ENCODE measurements around the gene ZC3HAV1.
"Not testable (repeated sequence)": the region's sequence is repeated elsewhere in the genome, so short reads cannot be mapped to it uniquely, and the experiment has no call there.

The ZC3HAV1 gene

DNA sequence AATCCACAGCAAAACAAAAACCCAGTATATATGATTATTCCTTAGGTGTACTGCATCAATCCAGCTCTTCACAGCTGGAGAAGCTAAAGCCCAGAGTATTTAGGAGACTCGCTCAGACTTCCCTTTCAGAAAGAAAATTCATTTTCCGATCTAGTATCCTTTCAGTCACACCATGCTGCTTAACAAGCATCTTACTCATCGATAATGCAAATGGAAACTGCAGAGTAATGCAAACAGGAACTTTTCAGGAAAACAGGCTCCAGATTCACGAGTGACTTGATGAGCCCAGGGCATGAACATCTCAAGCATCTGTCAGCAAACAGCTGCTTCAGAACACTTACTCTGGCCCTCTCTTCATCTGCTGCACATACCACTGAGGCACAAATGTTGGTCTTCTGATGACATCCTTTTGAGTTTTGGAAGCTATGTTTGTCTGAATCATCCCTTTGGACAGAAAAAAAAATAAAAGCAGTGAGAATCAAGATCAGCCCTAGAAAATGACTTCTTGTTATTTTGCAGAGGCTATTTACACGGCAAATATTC lies 48.8 kb downstream of the ZC3HAV1 start:
- TF ChIP-seq, protein P1, sequence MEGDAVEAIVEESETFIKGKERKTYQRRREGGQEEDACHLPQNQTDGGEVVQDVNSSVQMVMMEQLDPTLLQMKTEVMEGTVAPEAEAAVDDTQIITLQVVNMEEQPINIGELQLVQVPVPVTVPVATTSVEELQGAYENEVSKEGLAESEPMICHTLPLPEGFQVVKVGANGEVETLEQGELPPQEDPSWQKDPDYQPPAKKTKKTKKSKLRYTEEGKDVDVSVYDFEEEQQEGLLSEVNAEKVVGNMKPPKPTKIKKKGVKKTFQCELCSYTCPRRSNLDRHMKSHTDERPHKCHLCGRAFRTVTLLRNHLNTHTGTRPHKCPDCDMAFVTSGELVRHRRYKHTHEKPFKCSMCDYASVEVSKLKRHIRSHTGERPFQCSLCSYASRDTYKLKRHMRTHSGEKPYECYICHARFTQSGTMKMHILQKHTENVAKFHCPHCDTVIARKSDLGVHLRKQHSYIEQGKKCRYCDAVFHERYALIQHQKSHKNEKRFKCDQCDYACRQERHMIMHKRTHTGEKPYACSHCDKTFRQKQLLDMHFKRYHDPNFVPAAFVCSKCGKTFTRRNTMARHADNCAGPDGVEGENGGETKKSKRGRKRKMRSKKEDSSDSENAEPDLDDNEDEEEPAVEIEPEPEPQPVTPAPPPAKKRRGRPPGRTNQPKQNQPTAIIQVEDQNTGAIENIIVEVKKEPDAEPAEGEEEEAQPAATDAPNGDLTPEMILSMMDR (conservative IDR thresholded peaks at IDR 0.05; ENCODE audit: low read depth) = no peak
- DNase-seq (ENCODE audit: low spot score) = no peak

DNA sequence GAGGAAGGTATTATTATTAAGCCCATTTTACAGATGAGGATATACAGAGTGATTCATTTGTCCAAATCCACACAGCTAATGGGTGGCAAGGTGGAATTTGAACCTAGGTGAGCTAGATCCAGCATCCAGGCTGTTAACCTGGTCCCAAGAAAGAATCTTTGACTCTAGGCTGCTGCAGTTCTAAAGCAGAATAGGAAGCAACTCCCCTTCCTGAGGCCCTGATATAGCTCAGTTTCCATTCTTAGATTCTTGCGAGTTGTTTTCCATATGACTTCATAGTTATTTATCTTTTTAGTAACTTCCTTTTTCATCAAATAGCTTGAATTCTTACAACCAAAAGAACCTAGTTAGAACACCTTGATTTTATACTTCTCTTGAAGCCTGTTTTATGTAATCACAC lies 49.6 kb downstream of the ZC3HAV1 start:
- no peak overlapping the region for H3K27ac ChIP-seq
- POLR2A ChIA-PET (ENCODE audit: low non-redundant PET) = no interaction called here

More for the DNA sequence above, 48.8 kb downstream of the ZC3HAV1 start:
- CTCF ChIA-PET = interaction anchor here (0.7 kb wide), 1 partner anchor 1265 kb away, joined by 3 read pairs; no protein-coding TSS in a partner anchor
- POLR2A ChIA-PET (ENCODE audit: low non-redundant PET) = no interaction called here
- no peak overlapping the region for H3K27ac ChIP-seq

DNA sequence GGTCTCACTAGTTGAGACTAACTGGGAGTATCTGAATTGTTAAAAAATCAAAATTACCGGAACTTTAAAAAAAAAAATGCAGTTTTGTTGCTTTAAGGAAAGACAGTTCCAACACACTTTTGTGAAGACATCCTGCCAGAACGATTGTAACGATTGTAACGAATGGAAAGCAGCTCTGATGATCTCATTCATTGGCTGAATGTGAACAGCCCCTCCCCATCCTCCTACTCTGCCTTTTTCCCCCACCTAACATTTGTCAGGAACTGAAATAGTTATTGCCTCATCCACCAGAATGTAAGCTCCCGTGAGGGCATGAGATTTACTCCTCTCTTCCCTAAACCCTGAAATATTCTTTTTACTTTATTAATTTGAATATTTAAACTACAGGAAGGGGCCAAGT lies 50.6 kb downstream of the ZC3HAV1 start:
- POLR2A ChIA-PET (ENCODE audit: low non-redundant PET) = no interaction called here
- no peak overlapping the region for H3K27ac ChIP-seq
- CTCF ChIA-PET = no interaction called here
- no peak for DNase-seq (ENCODE audit: low spot score)
- TF ChIP-seq, protein P1 (conservative IDR thresholded peaks at IDR 0.05; ENCODE audit: low read depth) = no peak

More for the DNA sequence above, 49.6 kb downstream of the ZC3HAV1 start:
- CTCF ChIA-PET = no interaction called here
- TF ChIP-seq, protein P1 (conservative IDR thresholded peaks at IDR 0.05; ENCODE audit: low read depth) = no peak
- no peak for DNase-seq (ENCODE audit: low spot score)

DNA sequence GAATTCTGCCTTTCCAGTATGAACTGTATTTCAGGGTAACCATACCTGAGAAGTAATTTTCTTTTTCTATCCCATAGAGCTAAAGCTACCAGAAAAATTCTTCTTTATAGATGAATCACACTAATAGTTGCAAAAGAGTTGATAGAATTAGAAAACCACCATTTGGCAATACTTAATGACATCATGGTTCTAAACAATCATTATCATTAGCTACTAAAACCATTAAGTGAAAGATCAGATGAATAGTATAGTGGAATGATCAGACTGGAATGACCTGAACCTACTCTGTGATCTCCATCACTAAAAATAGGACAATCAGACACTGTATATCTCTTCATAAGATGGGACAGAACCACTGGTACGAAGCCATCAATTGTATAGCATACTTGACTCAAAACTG lies 53.8 kb downstream of the ZC3HAV1 start:
- POLR2A ChIA-PET (ENCODE audit: low non-redundant PET) = no interaction called here
- CTCF ChIA-PET = no interaction called here
- no peak for DNase-seq (ENCODE audit: low spot score)
- TF ChIP-seq, protein P1 (conservative IDR thresholded peaks at IDR 0.05; ENCODE audit: low read depth) = no peak
- no peak overlapping the region for H3K27ac ChIP-seq

DNA sequence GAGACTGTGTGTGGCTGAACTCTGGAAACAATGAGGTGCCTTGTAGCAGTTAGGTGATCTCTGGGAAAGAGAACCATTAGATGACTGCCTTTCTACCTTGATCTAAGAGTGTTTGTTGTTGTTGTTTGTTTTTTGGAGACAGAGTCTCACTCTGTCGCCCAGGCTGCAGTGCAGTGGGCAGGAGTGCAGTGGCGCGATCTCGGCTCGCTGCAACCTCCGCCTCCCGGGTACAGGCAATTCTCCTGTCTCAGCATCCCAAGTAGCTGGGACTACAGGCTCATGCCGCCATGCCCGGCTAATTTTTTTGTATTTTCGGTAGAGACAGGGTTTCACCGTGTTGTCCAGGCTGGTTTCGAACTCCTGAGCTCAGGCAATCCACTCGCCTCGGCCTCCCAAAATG lies 54.9 kb downstream of the ZC3HAV1 start:
- H3K27ac ChIP-seq; POLR2A ChIA-PET (ENCODE audit: low non-redundant PET); CTCF ChIA-PET; DNase-seq (ENCODE audit: low spot score): not testable (repeated sequence)

DNA sequence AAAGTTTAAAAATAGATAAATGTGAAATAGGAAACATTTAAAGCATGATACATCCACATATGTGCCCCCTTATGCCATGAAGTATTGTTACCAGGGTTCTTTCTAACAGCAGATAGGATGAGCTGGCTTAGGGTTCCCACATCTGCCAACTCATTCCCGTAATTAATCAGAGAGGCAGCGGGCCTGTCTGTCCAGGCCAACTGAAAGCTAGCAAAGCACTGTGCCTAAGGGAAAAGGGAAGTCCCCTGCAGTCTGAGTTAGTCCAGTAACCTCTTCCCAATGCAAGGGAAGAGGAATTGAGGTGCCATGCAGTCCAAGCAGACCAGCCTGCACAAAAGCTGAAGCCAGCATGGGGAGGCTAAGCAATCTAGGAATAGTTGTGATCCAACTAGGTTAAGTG lies 55.4 kb downstream of the ZC3HAV1 start:
- no peak for DNase-seq (ENCODE audit: low spot score)
- no peak overlapping the region for H3K27ac ChIP-seq
- POLR2A ChIA-PET (ENCODE audit: low non-redundant PET) = no interaction called here
- CTCF ChIA-PET = interaction anchor here (0.5 to 0.8 kb wide), 2 partner anchors 19 to 21 kb away, joined by 3 to 4 read pairs; no protein-coding TSS in a partner anchor
- TF ChIP-seq, protein P1 (conservative IDR thresholded peaks at IDR 0.05; ENCODE audit: low read depth) = no peak

DNA sequence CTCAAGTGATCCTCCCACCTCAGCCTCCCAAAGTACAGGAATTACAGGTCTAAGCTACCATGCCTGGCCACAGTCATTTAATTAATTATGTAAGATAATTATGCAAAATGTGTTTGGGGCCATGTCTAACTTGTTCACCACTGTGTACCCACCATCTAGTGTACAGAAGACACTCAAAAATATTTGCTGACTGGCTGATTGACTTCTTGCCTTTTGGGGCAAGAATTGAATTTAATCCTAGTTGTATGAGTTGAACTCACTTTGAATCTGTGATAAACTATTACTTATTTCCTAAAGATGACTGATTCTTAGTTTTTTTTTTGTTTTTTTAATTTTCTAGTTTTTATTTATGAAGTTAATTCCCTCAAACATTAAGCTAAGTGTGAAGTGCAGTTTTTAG lies 57.9 kb downstream of the ZC3HAV1 start:
- TF ChIP-seq, protein P1 (conservative IDR thresholded peaks at IDR 0.05; ENCODE audit: low read depth) = no peak
- ChIA-PET POLR2A (ENCODE audit: low non-redundant PET) (no interaction called here), CTCF (interaction anchor here (1.1 kb wide), 1 partner anchor 165 kb away, joined by 3 read pairs; no protein-coding TSS in a partner anchor)
- no peak for DNase-seq (ENCODE audit: low spot score)
- H3K27ac ChIP-seq = no peak overlapping the region

All from RWPE1 (cell line).